Endothelial cell of umbilical vein (primary cell): Measurements from ENCODE around the gene MAPK6.

ENCODE experiments used
- CTCF ChIP-seq, 2 donors: IDR thresholded peaks; 1 replicate in 1 of 2; 2 replicates in 1 of 2; pipeline ENCODE4 v1.5.1; 2011; ENCODE audit warnings: low read length in 2 of 2, mild to moderate bottlenecking in 2 of 2, moderate library complexity in 2 of 2, control low read depth in 1 of 2, inconsistent platforms in 1 of 2, low read depth in 1 of 2; ENCODE audit not compliant: insufficient read depth in 1 of 2; ENCODE audit errors: extremely low read depth in 1 of 2
- GATA2 ChIP-seq: IDR thresholded peaks from 2 replicates; pipeline ENCODE4 v1.7.0; 2011; ENCODE audit warnings: low read depth, mild to moderate bottlenecking, moderate library complexity, mixed read lengths, low read length; ENCODE audit not compliant: insufficient read length, insufficient read depth
- MAX ChIP-seq: IDR thresholded peaks from 2 replicates; pipeline ENCODE4 v1.6.1; 2011; ENCODE audit not compliant: insufficient read depth, insufficient read length
- MYC ChIP-seq: IDR thresholded peaks from one replicate; pipeline ENCODE4 v1.6.1; 2011; ENCODE audit warnings: mild to moderate bottlenecking, low read depth, low read length
- POLR2A ChIP-seq: IDR thresholded peaks from 2 replicates; pipeline ENCODE4 v1.6.1; 2012; ENCODE audit warnings: low read depth, mild to moderate bottlenecking, control low read depth, low read length
- POLR2AphosphoS5 ChIP-seq: IDR thresholded peaks from 2 replicates; pipeline ENCODE4 v1.6.1; 2012; ENCODE audit warnings: low read depth, mild to moderate bottlenecking, control low read depth, low read length, moderate library complexity; ENCODE audit not compliant: insufficient read depth

- TF ChIP-seq CTCF (IDR thresholded peaks at IDR 0.05; ENCODE audit: extremely low read depth in 1 of 2, insufficient read depth in 1 of 2, low read depth in 1 of 2, low read length in 2 of 2): no peak
- TF ChIP-seq GATA2: no peak
- no peak for TF ChIP-seq POLR2A
- TF ChIP-seq POLR2AphosphoS5: no peak
- no peak for TF ChIP-seq MAX
- TF ChIP-seq MYC: no peak
Measured at GRCh38 chr15:52082197-52083036, 63.4 kb downstream of the MAPK6 start.
